ENCODE results near the gene CDH7. TPM values are rescaled to one million over a fixed set of nuclear protein-coding genes. Genes with fewer than 3 reads are reported as not detected.

CDH7 gene, protein sequence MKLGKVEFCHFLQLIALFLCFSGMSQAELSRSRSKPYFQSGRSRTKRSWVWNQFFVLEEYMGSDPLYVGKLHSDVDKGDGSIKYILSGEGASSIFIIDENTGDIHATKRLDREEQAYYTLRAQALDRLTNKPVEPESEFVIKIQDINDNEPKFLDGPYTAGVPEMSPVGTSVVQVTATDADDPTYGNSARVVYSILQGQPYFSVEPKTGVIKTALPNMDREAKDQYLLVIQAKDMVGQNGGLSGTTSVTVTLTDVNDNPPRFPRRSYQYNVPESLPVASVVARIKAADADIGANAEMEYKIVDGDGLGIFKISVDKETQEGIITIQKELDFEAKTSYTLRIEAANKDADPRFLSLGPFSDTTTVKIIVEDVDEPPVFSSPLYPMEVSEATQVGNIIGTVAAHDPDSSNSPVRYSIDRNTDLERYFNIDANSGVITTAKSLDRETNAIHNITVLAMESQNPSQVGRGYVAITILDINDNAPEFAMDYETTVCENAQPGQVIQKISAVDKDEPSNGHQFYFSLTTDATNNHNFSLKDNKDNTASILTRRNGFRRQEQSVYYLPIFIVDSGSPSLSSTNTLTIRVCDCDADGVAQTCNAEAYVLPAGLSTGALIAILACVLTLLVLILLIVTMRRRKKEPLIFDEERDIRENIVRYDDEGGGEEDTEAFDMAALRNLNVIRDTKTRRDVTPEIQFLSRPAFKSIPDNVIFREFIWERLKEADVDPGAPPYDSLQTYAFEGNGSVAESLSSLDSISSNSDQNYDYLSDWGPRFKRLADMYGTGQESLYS
- total RNA-seq (ENCODE audit: low replicate concordance), result not detected in 2 replicates

DNA sequence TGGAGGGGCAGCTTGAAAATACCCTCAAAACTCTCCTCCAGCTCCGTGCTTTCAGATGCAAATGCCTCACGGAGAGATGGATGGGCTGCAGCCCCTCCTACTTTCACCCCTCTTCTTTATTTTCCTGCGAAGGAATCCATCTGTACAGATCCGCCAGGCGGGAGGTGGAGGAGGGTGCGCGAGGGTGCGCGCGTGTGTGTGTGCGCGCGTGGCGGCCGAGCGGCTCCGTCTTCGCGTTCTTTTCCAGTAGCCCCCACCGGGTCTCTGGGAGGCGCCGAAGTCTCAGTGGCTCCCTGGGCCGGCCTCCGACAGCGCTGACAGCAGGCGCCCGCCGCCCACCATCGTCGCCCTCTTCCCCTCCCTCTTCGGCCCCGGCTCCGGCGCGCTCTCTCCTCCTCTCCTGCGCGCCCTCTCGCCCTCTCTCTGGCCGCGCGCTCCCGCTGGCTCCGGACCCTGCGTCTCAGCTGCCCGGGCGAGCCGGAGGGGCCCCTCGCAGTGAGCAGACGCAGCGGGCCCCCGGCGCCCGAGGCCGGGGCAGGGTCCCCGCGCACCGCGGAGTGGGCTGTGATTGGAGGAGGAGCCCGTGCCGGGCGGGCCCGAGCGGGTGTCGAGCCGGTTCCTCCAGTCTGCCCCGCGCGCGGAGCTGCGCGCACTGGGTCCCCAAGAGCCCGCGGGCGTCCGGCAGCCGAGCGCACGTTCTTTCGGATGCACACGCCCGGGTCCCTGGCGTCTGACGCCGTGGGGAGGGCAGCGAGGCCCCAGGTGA lies at the start of gene CDH7:
Gene CDH7, plus strand, starts transcription at position 624 of the 766 bp plus-strand sequence. CDS start 11,831 bp downstream, outside the sequence.

Measured in smooth muscle cell of the coronary artery (primary cell).